ENCODE data around the gene MRPS12.

MRPS12 gene

DNA sequence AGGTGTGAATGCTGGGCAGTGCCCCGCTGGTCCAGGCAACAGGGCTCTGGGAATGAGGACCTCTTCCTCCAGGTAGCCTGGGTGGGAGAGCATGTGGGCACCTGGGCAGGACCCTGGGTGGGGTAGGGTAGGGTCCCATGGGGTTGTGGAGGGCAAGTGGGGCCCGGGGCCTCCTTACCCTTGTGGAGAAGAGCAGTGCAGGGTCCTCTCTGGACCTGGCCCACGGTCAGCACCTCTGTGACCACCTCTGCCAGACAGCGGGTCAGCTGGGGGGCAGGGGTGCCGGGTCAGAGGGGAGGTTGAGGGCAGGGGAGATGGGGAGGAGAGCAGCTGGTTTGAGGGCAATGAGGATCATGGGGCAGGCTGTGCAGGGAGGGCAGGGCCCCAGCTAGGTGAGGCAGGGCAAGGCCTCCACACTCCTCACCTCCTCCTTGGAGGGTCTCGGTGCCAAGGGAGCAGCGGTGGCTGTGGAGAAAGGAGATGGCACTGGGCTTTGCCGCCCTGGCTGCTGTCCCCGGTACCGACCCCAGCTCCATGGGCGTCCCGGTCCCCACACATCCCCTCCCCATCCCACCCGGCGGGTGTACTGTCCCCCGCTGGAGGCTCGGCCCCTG lies 19.2 kb upstream of the MRPS12 start:
- DNase-seq (ENCODE audit: low read depth in 2 of 2): no peak

DNA sequence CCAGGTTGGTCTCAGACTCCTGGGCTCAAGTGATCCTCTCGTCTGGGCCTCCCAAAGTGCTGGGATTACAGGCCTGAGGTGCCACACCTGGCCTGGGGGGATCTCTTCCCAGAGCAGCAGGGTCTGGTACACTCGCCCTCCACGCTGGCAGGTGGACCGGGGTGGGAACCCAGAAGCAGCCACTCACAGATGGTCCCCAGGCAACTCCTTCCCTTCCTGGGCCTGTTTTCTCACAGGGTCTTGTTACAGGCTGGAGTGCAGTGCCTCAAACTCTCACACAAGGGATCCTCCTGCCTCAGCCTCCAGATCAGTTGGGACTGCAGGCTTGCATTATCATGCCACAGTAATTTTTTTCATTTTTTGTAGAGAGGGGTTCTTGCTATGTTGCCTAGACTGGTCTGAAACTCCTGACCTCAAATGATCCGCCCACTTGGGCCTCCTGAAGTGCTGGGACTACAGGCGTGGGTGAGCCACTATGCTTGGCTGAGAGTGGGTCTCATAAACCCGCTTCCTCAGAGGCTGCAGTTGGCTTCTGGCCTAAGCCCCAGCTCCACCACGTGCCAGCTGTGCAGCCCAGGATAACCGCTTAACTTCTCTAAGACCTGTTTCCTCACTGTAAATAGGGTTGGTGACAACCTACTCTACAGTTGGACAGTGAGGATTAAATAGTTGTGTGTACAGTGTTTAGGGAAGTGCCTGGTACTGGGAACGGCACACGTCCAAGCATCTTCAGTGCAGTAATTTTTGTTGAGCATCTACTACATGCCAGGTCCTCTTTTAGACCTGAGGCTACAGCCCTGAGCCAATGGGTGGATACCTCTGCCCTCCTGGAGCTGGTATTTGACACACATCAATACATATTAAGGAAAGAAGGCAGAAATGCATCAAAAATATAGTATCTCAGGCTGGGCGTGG lies 17.9 kb upstream of the MRPS12 start:
- no peak for DNase-seq (ENCODE audit: low read depth in 2 of 2)

GRCh38 chr19:38913958-38914357 lies 16.8 kb upstream of the MRPS12 start:
- no peak for DNase-seq (ENCODE audit: low read depth in 2 of 2)

DNA sequence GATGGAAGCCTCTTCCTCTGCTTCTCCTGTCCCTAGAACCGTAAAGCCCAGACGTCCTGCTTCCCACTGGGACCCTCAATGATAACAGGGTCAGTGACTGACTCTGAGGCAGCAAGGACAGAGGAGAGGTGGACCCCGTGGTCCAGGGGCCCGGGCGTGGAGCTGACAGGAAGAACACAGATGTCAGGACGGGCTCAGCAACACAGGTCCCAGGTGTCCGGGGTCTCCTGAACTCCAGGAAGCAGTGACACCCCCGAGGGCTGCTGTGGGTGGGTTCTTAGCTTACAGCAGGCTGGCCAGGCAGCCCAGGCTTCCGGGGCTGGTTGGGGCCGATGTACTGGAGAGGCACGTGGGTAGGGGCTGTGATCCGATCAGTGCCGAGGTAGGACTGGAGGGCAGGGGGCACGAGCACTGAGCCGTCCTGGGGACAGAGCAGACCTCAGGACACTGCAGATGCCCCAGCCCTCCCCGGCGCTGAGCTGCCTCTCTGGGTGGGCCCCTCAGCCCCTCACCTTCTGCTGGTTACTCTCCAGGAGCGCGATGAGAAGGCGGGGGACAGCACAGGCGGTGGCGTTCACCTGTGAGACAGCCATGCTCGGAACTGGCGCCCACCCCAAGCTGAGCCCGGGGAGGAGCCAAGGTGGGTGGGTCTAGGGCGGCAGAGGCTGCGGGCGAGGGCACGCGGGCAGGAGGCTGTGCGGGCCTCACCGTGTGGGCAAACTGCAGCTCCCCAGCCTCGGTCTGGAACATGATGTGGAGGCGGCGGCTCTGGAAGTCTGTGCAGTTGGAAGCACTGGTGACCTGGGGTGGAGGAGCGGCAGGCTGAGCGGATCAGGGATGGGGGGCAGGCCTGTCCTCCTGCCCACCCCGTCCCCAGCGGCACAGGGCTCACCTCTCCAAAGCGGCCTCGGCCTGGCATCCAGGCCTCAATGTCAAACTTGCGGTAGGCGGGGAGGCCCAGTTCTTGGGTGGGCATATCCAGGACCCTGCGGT lies 15.1 kb upstream of the MRPS12 start:
- DNase-seq (ENCODE audit: low read depth in 2 of 2): no peak

GRCh38 chr19:38917516-38917915 lies 13.2 kb upstream of the MRPS12 start:
- DNase-seq (ENCODE audit: low read depth in 2 of 2): no peak

- DNase-seq (ENCODE audit: low read depth in 2 of 2): no peak
Measured at GRCh38 chr19:38917921-38918491, 12.7 kb upstream of the MRPS12 start.

GRCh38 chr19:38918526-38918925 lies 12.2 kb upstream of the MRPS12 start:
- no peak for DNase-seq (ENCODE audit: low read depth in 2 of 2)

DNA sequence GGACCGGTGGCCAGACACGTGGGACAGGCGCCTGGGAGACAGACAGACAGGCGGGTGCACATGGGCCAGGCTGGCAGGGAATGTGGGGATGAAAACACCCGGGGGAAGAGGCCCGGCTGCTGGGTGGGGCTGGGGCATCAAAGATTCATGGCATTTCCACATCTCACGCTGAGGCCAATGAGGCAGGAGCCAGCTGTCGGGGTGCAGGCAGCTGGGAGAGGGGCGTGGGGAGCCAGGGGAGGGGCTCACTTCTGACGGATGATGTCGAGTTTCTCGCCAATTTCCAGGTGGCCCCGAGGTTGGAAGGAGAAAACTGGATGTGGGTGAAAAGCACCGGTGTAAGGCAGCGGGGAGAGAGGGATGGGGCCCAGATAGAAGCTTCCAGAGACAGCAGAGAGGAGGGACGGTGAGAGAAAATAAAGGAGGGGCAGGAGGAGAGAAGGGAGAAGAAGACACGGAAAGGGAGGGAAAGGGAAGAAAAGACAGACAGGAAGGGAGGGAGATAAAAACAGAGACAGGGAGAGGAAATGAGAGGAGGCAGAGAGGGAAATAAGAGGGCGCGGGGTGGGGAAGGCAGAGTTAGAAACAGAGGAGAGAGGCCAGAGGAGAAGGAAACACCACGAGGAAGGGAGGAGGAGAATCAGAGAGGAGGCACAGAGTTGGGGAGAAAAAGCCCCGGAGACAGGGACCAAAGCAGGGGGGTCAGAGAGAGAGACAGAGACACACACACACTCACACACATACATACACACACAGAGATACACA lies 10.7 kb upstream of the MRPS12 start:
- DNase-seq (ENCODE audit: low read depth in 2 of 2): no peak

GRCh38 chr19:38920602-38921419 lies 9.9 kb upstream of the MRPS12 start:
- no peak for DNase-seq (ENCODE audit: low read depth in 2 of 2)

DNA sequence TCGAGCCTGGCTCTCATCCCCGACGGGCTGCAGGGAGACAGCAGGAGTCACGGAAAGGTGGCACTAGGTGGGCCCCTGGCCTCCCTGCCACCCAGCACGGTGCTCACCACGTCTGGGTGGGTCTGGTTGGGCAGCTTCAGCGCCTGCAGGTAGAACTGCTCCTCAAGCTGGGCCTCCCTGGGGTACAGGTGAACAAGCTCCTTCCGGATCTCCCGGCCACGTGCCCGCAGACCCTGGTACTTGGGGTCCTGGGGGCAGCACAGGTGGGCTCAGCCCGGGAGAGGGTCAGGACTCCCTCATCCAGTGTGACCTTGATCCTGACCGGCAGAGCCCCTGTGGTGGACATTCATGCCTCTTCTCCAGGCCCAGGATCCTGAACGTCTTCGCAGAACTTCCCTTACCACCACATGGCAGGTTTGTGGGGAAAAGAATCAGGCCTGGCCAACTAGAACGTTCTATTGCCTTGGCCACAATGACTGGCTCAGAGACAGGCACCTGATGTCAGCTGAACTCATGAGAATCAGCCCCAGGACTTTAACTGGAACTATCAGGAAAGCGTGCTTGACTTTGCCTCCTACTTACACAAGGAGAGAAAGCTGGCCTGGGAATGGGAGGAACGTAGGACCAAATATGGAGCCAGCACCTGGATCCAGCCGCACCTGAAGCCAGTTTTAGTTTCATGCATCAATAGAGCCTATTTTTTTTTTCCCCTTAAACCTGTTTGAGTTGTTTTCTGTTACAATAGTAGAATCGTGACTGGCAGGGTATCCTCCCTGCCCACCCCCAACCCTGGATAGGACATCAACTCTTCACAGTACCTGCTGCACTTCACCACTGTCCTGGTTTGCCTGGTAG lies 9.1 kb upstream of the MRPS12 start:
- DNase-seq (ENCODE audit: low read depth in 2 of 2): no peak

GRCh38 chr19:38922482-38922881 lies 8.3 kb upstream of the MRPS12 start:
- DNase-seq (ENCODE audit: low read depth in 2 of 2): no peak

GRCh38 chr19:38924388-38924787 lies 6.4 kb upstream of the MRPS12 start:
- DNase-seq (ENCODE audit: low read depth in 2 of 2): peak in 1 of 2 donors; percentile 28

DNA sequence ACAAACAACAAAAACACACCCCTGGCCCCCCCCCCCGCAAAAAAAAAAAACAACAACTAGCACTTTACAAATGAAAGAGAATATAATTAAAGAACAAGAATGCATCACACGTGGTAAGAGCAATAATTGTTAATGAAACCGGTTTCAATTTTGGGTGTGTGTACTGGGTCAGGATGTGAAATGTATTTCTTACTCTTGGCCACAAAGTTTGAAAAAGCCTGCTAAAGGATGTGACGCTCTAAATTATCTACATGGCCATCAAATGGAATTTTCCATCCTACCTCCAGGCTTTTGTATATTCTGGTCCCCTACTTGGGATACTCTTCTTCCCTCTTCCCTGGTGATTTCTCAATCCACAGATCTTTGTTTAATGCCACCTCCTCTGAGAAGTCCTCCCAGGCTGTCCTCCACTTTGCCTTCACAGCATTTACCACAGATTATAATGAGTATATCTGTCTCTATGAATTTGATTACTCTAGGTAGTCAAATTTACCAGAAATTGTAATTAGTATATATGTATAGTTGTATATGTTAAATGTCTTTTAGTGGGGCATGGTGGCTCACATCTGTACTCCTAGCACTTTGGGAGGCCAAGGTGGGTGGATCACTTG lies 2.2 kb upstream of the MRPS12 start:
- DNase-seq (ENCODE audit: low read depth in 2 of 2): no peak

GRCh38 chr19:38929929-38930775 lies 592 bp upstream of the MRPS12 start, which contains the start of gene SARS2:
Gene SARS2 (minus strand): TSS chr19:38930763. CDS start chr19:38930736, 27 bp downstream.
- peak; percentile 82 to 85 for DNase-seq (ENCODE audit: low read depth in 2 of 2)

DNA sequence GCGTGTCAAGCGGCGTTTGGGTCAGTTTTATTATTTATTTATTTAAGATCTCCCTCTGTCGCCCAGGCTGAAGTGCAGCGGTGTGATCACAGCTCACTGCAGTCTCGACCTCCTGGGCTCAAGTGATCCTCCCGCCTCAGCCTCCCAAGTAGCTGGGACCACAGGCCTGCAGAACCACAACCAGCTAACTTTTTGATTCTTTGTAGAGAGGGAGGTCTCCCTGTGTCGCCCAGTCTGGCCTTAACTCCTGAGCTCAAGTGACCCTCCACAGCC lies 713 bp downstream of the MRPS12 start:
- no peak for DNase-seq (ENCODE audit: low read depth in 2 of 2)

GRCh38 chr19:38932425-38933179 lies 1.9 kb downstream of the MRPS12 start:
- DNase-seq (ENCODE audit: low read depth in 2 of 2): no peak

GRCh38 chr19:38933544-38933943 lies 2.8 kb downstream of the MRPS12 start:
- no peak for DNase-seq (ENCODE audit: low read depth in 2 of 2)

Data from stimulated activated CD8-positive, alpha-beta memory T cell treated with anti-CD3 and anti-CD28 coated beads, Interleukin-7, amount 100 ng/mL, for 4 hours (primary cell).